ENCODE measurements around the gene KRTAP4-3.
"Not testable (repeated sequence)": the region's sequence is repeated elsewhere in the genome, so short reads cannot be mapped to it uniquely, and the experiment has no call there.

Gene KRTAP4-3

DNA sequence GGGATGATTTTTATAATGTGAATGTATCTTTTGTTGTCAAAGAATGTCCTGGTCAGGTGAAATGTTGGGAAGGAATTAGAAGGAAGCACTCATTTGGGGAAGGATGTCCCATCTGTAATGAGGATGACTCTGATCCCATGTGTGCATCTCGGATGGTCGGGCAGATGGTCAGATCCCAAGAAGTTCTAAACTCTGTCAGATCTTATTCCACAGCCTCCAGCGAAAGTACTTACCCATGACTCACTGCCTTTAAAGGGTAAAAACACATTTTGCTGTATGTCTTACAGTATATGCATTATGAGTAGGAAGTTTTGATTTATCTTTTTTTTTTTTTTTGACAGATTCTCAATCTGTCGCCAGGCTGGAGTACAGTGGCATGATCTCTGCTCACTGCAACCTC lies 49.3 kb downstream of the KRTAP4-3 start:
- Histone ChIP-seq H4K20me1 (ENCODE audit: insufficient read depth, low read length, poor library complexity, severe bottlenecking) (no peaks in the 10 kb centered on the region), H3K36me3 (ENCODE audit: insufficient read depth, low read length) (no peaks in the 10 kb centered on the region), H3K9ac (ENCODE audit: low read depth, low read length, poor library complexity, severe bottlenecking) (no peak overlapping the region), H3K27me3 (ENCODE audit: insufficient read depth, low read length, poor library complexity, severe bottlenecking) (no peaks in the 10 kb centered on the region), H3K4me1 (ENCODE audit: insufficient read depth, low read length, poor library complexity, severe bottlenecking) (peaks cover 55% of the 10 kb centered on the region), H3K9me2 (replicated peaks; ENCODE audit: low read depth, low read length) (no peaks in the 10 kb centered on the region), H3F3A (ENCODE audit: low read depth) (peaks cover 7% of the 10 kb centered on the region; the same call in 1 of the 2 replicates), H3K4me3 (ENCODE audit: low read length, poor library complexity, severe bottlenecking) (no peak overlapping the region), H3K79me2 (ENCODE audit: insufficient read depth, low read length) (no peaks in the 10 kb centered on the region), H3K9me3 (ENCODE audit: insufficient read depth, low read depth, low read length) (no peaks in the 10 kb centered on the region), H2AFZ (ENCODE audit: low read length) (no peak overlapping the region), H3K4me2 (ENCODE audit: low read depth, low read length, poor library complexity, severe bottlenecking) (no peak overlapping the region)
- no peak for TF ChIP-seq EZH2phosphoT487 (IDR thresholded peaks at IDR 0.05; ENCODE audit: borderline replicate concordance)
- TF ChIP-seq, protein P1, sequence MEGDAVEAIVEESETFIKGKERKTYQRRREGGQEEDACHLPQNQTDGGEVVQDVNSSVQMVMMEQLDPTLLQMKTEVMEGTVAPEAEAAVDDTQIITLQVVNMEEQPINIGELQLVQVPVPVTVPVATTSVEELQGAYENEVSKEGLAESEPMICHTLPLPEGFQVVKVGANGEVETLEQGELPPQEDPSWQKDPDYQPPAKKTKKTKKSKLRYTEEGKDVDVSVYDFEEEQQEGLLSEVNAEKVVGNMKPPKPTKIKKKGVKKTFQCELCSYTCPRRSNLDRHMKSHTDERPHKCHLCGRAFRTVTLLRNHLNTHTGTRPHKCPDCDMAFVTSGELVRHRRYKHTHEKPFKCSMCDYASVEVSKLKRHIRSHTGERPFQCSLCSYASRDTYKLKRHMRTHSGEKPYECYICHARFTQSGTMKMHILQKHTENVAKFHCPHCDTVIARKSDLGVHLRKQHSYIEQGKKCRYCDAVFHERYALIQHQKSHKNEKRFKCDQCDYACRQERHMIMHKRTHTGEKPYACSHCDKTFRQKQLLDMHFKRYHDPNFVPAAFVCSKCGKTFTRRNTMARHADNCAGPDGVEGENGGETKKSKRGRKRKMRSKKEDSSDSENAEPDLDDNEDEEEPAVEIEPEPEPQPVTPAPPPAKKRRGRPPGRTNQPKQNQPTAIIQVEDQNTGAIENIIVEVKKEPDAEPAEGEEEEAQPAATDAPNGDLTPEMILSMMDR (conservative IDR thresholded peaks at IDR 0.05; ENCODE audit: low read length) = no peak

DNA sequence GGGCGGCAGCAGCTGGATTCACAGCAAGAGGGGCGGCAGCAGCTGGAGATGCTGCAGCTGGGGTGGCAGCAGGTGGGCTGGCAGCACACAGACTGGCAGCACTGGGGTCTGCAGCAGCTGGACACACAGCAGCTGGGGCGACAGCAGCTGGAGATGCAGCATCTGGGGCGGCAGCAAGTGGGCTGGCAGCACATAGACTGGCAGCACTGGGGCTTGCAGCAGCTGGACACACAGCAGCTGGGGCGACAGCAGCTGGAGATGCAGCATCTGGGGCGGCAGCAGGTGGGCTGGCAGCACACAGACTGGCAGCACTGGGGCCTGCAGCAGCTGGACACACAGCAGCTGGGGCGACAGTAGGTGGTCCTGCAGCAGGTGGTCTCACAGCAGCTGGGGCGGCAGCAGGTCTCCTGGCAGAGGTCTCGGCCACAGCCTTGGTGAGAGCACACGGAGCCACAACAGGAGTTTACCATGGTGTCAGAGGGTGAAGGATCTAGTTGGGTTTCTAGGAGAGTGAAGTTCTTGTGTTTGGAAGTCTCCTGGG lies 50.1 kb downstream of the KRTAP4-3 start, which contains the start of gene KRTAP4-11:
Gene KRTAP4-11 (minus strand): TSS at position 528 of the 541 bp plus-strand sequence. CDS start 58 bp downstream, at position 470.
- H3K79me2 ChIP-seq (ENCODE audit: insufficient read depth, low read length); H3K36me3 ChIP-seq (ENCODE audit: insufficient read depth, low read length); H4K20me1 ChIP-seq (ENCODE audit: insufficient read depth, low read length, poor library complexity, severe bottlenecking); H3K27me3 ChIP-seq (ENCODE audit: insufficient read depth, low read length, poor library complexity, severe bottlenecking); H3K9me3 ChIP-seq (ENCODE audit: insufficient read depth, low read depth, low read length); H3K9me2 ChIP-seq (replicated peaks; ENCODE audit: low read depth, low read length); H3K9ac ChIP-seq (ENCODE audit: low read depth, low read length, poor library complexity, severe bottlenecking); H3F3A ChIP-seq (ENCODE audit: low read depth); H3K4me2 ChIP-seq (ENCODE audit: low read depth, low read length, poor library complexity, severe bottlenecking); H2AFZ ChIP-seq (ENCODE audit: low read length); H3K4me3 ChIP-seq (ENCODE audit: low read length, poor library complexity, severe bottlenecking): not testable (repeated sequence)
- H3K4me1 ChIP-seq (ENCODE audit: insufficient read depth, low read length, poor library complexity, severe bottlenecking) = peaks cover 49% of the 10 kb centered on the region

All from Loucy (cell line).